ENCODE data around the gene CELA1. TPM values are rescaled to one million over a fixed set of nuclear protein-coding genes. Genes with fewer than 3 reads are reported as not detected.

Gene CELA1
- total RNA-seq, 1 donor from 2014 or later: not detected

Other genes with a start within 250 kb of the CELA1 start
- 21.7 TPM for gene TFCP2, start 173.5 kb downstream of the CELA1 start, total RNA-seq (ENCODE audit: unreplicated experiment)
- 6.0 TPM for gene POU6F1, start 128.6 kb downstream of the CELA1 start, total RNA-seq (ENCODE audit: unreplicated experiment)
- 31.9 TPM for gene DAZAP2, start 107.9 kb downstream of the CELA1 start, total RNA-seq (ENCODE audit: unreplicated experiment)
- gene SMAGP, start 76.3 kb downstream of the CELA1 start, total RNA-seq (ENCODE audit: unreplicated experiment): not detected
- gene BIN2, start 22.5 kb downstream of the CELA1 start, total RNA-seq (ENCODE audit: unreplicated experiment): not detected
- gene GALNT6, start 44.7 kb upstream of the CELA1 start, total RNA-seq (ENCODE audit: unreplicated experiment): 0.39 TPM
- 80.0 TPM for gene SLC4A8, start 78.2 kb upstream of the CELA1 start, total RNA-seq (ENCODE audit: unreplicated experiment)
- 47.6 TPM for gene SCN8A, start 244.6 kb upstream of the CELA1 start, total RNA-seq (ENCODE audit: unreplicated experiment)

All from glutamatergic neuron (in vitro differentiated cells).